Measurements from ENCODE around the gene PLEKHB2.
"Not testable (repeated sequence)": the region's sequence is repeated elsewhere in the genome, so short reads cannot be mapped to it uniquely, and the experiment has no call there.

Gene PLEKHB2

DNA sequence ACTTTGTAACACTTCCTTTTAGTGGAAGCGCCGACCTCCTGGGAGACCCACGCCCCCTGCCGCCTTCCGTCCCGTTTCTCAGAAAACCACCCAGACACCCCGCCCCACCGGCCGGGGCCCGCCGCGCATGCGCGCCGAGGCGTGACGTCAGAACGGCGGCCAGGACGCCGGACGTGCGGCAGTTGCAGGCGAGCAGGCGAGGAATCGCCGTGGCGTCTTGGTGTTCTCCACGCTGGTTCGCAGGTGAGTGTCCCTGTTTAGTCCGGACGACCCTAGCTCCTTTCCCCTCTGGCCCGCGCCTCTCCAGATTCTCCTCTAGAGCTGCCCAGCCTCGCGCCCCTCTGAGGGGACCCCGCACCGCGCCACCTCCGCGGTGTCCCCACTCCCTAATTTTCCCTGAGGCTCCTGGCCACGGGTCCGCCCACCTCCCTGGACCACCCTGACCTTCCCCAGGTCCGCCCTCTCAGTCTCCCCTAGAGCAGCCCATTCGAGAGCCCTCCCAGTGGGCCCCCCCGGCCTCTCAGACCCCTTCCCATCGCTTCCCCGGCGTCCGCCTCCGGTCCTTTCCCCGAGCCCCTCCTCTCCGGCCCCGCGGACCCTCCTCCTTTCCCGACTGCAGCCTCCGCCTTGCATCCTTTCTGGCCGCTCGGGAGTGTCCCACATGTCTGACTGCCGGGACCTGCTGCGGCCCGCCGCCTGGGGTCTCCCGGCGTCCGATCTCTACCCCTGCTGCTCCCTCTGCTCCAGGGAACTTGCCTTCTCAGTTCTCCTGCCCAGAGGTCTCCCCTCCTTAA is at the start of gene PLEKHB2:
Gene PLEKHB2, plus strand, starts transcription at position 181 of the 794 bp plus-strand sequence. CDS start 15,606 bp downstream, outside the sequence.
- peak; percentile 94 for DNase-seq

DNA sequence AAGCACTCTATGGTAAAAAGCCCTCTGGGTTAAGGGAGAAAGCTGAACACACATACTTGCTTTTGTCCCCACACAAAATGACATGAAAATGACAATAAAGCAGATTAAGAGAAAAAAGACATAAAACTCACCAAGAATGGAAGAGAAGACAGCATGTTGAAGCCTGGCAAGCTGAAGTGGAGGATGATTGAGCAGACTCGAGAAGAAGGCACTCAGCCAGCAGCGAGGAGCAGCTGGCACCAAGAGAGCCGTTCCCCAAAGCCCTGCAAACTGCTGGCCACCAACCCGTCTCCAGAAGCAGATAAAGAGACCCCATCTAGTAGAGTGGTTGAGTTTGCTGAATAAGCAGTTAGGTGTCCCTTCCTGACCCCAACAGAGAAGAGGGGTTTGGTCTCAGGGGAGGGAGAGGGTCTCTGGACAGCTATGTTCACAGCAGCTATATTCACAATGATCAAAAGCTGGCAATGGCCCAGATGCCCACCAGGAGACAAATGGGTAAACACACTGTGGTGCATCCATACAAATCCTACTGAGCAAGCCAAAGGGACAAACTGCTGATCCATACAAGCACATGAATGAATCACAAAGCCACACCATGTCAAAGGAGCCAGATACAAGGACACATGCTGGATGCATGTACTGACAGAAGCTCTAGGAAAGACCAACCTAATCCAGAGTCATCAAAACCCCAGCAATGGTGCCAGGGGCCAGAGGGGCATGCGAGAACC is 48.8 kb upstream of the PLEKHB2 start:
- no peak for DNase-seq

DNA sequence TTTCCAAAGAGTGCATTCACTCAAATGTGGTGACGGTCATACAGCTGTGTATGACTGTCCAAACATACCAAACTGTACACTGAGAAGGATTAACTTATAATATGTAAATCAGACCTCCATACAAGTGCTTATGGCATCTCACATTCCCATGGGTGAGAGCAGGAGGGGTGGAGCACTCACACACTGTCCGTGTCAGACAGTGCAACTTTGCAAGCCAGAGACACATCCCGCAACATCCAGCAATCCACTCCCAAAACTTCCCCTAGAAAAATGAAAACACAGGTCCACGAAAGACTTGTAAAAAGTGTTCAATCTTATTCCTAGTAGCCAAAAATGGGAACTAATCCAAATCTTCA is 48.2 kb upstream of the PLEKHB2 start:
- no peak for DNase-seq

DNA sequence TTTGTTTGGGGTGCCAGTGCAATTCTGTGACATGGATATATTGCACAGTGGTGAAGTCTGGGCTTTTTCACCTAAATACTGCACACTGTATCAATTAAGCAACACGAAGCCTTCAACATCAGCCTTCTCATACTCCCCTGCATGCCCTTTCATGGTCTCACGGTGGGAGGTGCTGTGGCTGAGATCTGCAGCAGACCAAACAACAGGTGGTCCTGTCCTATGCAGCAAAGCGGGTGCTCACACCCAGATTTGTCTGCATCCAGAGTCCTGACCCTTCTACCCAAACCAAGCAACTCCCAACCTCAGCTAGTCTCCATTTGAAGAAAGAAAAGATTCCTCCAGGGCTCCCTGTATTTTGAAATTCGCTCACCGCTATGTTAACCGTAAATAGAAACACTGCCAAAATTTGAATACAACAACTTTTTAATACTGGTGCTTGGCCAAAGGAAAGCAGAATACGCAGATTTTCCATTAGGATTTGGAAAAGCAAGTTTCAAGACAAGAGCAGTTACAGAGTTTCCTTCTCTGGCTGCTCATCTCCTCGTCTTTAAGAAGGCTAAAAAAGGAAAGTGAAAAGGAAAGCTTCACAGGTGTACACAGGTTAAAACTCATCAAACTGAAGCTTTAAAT is 46.8 kb upstream of the PLEKHB2 start:
- no peak for DNase-seq

DNA sequence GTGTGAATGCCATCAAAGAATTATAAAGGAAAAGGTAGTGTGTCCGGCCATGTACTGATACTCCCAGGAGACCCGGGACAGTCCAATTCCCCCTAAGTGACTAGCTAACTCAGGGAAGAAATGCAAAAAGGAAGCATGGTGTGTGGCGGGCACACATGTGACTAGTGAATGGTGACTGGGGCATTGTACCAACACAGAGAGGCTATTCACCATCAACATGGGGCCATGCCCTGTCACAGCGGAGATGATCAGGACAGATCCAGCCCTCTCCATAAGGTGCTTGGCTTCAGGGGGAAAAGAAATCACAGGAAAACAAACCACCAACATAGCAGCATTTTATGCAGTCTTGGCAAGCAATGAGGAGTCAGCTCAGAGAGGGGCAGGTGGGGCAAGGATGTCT is 46.2 kb upstream of the PLEKHB2 start:
- no peak for DNase-seq

DNA sequence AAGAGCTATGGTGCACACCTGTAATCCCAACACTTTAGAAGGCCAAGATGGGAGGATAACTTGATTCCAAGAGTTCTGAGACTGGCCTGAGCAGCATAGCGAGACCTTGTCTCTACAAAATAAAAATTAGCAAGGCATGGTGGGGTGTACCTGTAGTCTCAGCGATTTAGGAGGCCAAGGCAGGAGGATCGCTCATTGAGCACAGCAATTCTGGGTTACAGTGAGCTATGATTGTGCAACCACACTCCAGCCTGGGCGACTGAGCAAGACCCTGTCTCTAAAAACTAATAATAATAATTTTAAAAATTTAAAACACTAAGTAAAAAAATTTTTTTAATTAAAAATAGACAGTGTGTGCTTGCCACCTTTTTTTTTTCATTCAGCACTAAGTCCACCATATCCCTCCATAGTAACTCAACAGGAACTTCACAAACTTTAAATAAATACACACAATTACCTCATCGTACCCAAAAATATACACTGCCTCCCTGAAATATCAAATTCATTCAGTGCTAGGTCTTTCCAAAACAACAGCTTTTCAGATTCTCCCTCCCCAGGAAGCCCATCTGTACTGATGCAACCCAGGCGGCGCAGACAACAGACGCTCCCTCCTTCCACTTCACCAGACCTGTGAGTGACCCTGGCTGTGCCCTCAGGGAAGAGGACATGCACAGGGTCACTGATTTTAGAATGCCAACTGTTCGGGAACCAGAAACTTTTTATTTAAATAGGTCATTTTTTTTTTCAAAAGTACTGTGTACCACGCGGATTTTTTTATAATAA is 41.4 kb upstream of the PLEKHB2 start:
- DNase-seq, result no peak

DNA sequence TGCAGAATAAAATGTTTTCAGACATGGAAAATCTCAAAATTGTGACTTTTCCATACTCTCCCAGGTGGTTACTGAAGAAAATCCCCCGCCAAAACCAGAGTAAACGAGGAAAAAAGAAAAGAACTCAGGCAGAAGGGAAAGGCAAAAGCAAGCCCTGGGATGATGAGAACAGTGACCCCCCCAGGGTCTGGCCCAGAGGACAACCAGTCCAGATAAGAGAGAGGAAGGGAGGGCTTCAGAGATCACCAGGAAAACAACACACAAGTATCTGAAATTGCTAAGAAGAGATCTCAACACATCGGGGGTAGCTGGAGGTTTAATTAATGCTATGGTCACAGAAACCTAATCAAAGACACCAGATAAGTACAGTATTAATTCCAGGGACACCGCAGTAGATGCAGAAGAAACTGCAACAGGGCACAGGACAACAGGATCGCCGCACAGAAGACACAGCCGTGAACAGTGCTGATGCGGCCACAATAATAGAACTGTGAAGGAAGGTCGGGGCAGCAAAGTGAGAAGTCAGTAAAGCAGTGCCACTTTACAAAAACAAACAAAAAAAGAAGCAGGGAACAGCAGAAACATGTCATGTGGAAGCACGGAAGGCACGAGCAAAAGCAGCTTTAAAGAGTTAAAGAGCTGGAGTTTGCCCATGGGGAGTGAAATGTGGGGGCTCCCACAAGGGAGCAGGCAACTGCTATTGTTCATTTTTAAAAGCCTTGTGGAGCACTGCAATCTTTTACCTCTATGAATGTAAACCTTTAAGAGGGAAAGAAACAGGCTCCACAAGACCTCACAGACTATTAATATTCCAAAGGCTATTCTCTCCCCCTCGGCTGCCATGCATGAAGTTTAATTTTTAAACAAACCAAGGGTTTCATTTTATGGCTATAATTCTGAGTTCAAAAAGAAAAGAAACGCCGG is 40.3 kb upstream of the PLEKHB2 start:
- no peak for DNase-seq

- no peak for DNase-seq
Observed at GRCh38 chr2:131067465-131068125, 37.5 kb upstream of the PLEKHB2 start.

DNA sequence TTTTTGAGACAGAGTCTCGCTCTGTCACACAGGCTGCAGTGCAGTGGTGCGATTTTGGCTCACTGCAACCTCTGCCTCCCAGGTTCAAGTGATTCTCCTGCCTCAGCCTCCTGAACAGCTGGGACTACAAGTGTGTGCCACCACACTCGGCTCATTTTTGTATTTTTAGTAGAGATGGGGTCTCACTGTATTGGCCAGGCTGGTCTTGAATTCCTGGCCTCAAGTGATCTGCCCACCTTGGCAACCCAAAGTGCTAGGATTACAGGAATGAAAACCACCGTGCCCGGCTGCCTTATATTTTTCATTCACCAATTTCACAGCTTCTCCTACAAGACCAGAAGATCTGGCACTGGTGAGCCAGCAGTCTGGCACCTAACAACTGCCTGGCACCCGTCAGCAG is 37.0 kb upstream of the PLEKHB2 start:
- DNase-seq, result not testable (repeated sequence)

GRCh38 chr2:131075578-131075977 is 29.6 kb upstream of the PLEKHB2 start:
- not testable (repeated sequence) for DNase-seq

DNA sequence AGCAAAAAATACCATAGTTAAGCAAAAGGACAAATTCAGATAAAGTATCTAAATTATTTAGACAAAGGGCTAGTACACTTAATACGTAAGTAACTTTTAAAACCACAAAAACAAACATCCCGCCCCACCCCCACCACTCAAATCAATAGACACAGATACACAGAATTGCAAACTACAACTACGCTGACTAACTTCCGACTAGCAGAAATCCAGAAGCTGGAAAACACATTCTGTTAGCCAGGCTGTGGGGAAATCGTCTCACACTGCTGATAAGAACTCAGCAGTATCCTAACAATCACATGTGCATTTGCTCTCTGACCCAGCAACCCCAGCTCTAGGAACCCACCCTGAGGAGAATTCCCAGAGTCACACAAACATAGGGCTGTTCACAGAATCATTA is 28.4 kb upstream of the PLEKHB2 start:
- DNase-seq, result no peak

DNA sequence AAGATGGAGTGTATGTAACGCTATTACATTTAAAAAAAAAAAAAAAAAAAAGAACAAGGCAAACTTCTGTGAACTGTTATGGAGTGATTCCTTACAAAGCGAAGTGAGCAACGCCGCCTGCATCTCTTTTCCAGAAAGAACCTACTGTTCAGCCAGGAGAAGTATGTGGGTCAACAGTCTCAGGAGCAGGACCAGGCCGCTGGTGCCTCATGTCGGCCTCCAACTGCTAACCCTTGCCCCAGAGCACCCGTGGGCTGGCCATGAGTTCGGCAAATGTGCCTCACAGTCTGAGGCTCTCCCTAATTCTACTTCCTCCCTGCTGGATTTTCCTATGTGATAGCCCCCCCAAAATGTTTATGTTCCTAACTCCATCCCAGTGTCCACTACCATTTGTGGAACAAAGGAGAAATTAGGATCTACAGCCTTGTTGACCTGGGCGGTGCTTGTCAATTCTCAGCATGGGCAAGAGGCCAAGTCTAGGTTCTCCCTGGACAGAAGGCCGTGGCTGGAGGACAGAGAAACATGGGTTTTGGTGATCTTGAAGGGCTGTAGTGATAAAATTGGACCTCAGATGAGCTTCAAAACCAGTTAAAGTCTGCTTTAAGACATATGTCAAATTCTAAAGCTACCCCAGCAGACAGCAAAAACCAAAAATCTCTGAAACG is 27.8 kb upstream of the PLEKHB2 start:
- DNase-seq, result no peak

GRCh38 chr2:131077966-131078365 is 27.2 kb upstream of the PLEKHB2 start:
- DNase-seq, result no peak

- not testable (repeated sequence) for DNase-seq
Observed at GRCh38 chr2:131079931-131080330, 25.2 kb upstream of the PLEKHB2 start.

DNA sequence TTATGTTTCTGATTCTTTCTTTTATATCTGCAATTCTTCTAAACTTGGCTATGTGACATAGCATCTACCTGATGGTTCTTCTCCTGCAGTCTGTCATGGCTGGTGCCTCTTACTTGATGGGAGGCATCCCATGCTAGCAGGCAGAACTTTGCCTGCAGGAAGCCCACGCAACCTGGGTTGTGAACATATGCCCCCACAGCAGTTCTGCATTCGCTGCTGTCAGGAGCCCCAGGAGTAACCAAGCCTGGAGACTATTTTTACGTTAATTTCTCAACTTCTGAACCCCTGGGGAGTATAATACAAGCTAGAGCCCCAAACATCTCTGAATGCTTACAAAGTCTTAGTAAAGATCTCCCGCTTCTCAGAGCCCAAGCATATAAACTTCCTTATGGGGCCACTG is 23.9 kb upstream of the PLEKHB2 start:
- DNase-seq, result no peak

- DNase-seq, result no peak
Observed at GRCh38 chr2:131085646-131086045, 19.5 kb upstream of the PLEKHB2 start.

GRCh38 chr2:131092458-131093005 is 12.6 kb upstream of the PLEKHB2 start:
- peak; percentile 55 for DNase-seq

GRCh38 chr2:131093006-131093695 is 12.0 kb upstream of the PLEKHB2 start, which contains the start of gene FAM168B:
TSS of gene FAM168B (minus strand) at chr2:131093460. CDS start at chr2:131082646, 10,814 bp downstream.
- DNase-seq, result peak; percentile 91

GRCh38 chr2:131093696-131094462 is 11.3 kb upstream of the PLEKHB2 start:
- peak; percentile 48 for DNase-seq
